Uterus (tissue), 2 donors: ENCODE data around the gene PTPRU.

Experiments used
- POLR2A ChIP-seq, 2 donors: fragments of 450-650 bp; IDR thresholded peaks; one replicate each; pipeline ENCODE4 v1.6.1; 2016; ENCODE audit warnings: antibody characterized with exemption in 2 of 2, mild to moderate bottlenecking in 1 of 2, moderate library complexity in 1 of 2
- TF ChIP-seq, protein P1 (sequence below), 4 experiments: fragments of 200-600 bp in 2 of 4; fragments of 450-650 bp in 2 of 4; sonication (generic) in 2 of 4; IDR thresholded peaks; one replicate each; pipeline ENCODE4 v1.5.1; 2016 to 2019; ENCODE audit warnings: antibody characterized with exemption in 4 of 4, mild to moderate bottlenecking in 2 of 4, moderate library complexity in 1 of 4

DNA sequence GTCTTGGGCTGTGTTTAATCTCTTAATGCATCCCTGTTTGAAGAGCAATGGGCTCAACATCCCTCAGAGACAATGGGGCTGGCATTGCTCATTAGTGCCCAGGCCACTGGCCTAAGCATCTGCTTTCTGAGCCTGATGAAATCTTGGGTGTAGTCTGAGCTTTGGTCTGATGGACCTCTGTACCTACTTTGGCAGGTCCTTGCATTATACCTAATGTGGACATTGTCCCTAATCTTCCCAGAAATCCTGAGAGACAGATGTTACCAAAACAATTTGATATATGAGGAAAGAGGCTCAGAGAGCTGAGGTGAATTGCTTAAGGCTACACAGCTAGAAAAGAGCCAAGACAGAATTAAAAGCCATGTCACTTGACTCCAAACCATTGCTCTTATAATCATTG, 95.0 kb downstream of the PTPRU start:
- TF ChIP-seq, protein P1, sequence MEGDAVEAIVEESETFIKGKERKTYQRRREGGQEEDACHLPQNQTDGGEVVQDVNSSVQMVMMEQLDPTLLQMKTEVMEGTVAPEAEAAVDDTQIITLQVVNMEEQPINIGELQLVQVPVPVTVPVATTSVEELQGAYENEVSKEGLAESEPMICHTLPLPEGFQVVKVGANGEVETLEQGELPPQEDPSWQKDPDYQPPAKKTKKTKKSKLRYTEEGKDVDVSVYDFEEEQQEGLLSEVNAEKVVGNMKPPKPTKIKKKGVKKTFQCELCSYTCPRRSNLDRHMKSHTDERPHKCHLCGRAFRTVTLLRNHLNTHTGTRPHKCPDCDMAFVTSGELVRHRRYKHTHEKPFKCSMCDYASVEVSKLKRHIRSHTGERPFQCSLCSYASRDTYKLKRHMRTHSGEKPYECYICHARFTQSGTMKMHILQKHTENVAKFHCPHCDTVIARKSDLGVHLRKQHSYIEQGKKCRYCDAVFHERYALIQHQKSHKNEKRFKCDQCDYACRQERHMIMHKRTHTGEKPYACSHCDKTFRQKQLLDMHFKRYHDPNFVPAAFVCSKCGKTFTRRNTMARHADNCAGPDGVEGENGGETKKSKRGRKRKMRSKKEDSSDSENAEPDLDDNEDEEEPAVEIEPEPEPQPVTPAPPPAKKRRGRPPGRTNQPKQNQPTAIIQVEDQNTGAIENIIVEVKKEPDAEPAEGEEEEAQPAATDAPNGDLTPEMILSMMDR (IDR thresholded peaks at IDR 0.05), result no peak
- no peak for TF ChIP-seq POLR2A (IDR thresholded peaks at IDR 0.05)
